Medulla oblongata (tissue), 1 donor: ENCODE measurements around the gene SH3TC1.

Source experiments
- DNase-seq: peaks from one replicate; pipeline ENCODE4 v3.0.0-alpha.2; 2015; ENCODE audit errors: extremely low spot score

The SH3TC1 gene

GRCh38 chr4:8260656-8261111 is 61.6 kb downstream of the SH3TC1 start:
- DNase-seq, result no peak

- DNase-seq, result no peak
Observed at GRCh38 chr4:8261851-8262535, 62.9 kb downstream of the SH3TC1 start.

GRCh38 chr4:8262637-8263322 is 63.7 kb downstream of the SH3TC1 start:
- no peak for DNase-seq

GRCh38 chr4:8263397-8263796 is 64.3 kb downstream of the SH3TC1 start:
- no peak for DNase-seq

- DNase-seq, result no peak
Observed at GRCh38 chr4:8264106-8264505, 65.0 kb downstream of the SH3TC1 start.

- no peak for DNase-seq
Observed at GRCh38 chr4:8265171-8265929, 66.3 kb downstream of the SH3TC1 start.

GRCh38 chr4:8266088-8266487 is 67.0 kb downstream of the SH3TC1 start:
- no peak for DNase-seq

- DNase-seq, result no peak
Observed at GRCh38 chr4:8266508-8266907, 67.4 kb downstream of the SH3TC1 start.

GRCh38 chr4:8267077-8267476 is 68.0 kb downstream of the SH3TC1 start:
- no peak for DNase-seq

- DNase-seq, result no peak
Observed at GRCh38 chr4:8268211-8268610, 69.1 kb downstream of the SH3TC1 start.

- no peak for DNase-seq
Observed at GRCh38 chr4:8268901-8269534, 69.9 kb downstream of the SH3TC1 start.

- DNase-seq, result no peak
Observed at GRCh38 chr4:8269535-8270417, 70.7 kb downstream of the SH3TC1 start, which contains the start of gene HTRA3. HTRA3 (plus strand) TSS chr4:8269754; CDS start chr4:8269969, 215 bp downstream.

GRCh38 chr4:8270418-8270771 is 71.3 kb downstream of the SH3TC1 start:
- DNase-seq, result no peak

GRCh38 chr4:8270912-8271815 is 72.1 kb downstream of the SH3TC1 start:
- no peak for DNase-seq

GRCh38 chr4:8271821-8272220 is 72.7 kb downstream of the SH3TC1 start:
- DNase-seq, result no peak

- DNase-seq, result no peak
Observed at GRCh38 chr4:8272472-8273428, 73.7 kb downstream of the SH3TC1 start.

GRCh38 chr4:8273450-8273849 is 74.4 kb downstream of the SH3TC1 start:
- DNase-seq, result no peak

- DNase-seq, result no peak
Observed at GRCh38 chr4:8274066-8274652, 75.1 kb downstream of the SH3TC1 start.
